ENCODE data around the gene SFT2D2. TPM values are rescaled to one million over a fixed set of nuclear protein-coding genes. Genes with fewer than 3 reads are reported as not detected.

The SFT2D2 gene
- polyA plus RNA-seq, 1 donor (not counting 4 experiments of a cell fraction or from before 2014, with no cell fraction given), result 27.6 TPM

GRCh38 chr1:168190403-168190802 is 35.4 kb upstream of the SFT2D2 start:
- H3K9me1 ChIP-seq (ENCODE audit: control insufficient read depth, extremely low read depth, insufficient read depth, low read length), result no peaks in the 10 kb centered on the region
- H2AFZ ChIP-seq (ENCODE audit: control insufficient read depth, low read length), result no peak overlapping the region
- no peak overlapping the region for H3K9ac ChIP-seq (ENCODE audit: control insufficient read depth, extremely low read depth, insufficient read depth, low read length)
- no peak overlapping the region for H3K27ac ChIP-seq (ENCODE audit: control insufficient read depth, insufficient read depth, low read length)
- dilution Hi-C loops (cut with MboI; ENCODE audit: extremely low pct_ligation_motif_present, low sequenced_read_pairs), result no loop called here
- no peaks in the 10 kb centered on the region for H3K27me3 ChIP-seq (ENCODE audit: control insufficient read depth, extremely low read depth, insufficient read depth, low read length)
- H4K20me1 ChIP-seq (ENCODE audit: control insufficient read depth, extremely low read depth, insufficient read depth, low read length), result no peaks in the 10 kb centered on the region
- H3K79me2 ChIP-seq (ENCODE audit: control insufficient read depth, insufficient read depth, low read length), result no peaks in the 10 kb centered on the region
- peaks cover 6 to 9% of the 10 kb centered on the region in 2 experiments for H3K36me3 ChIP-seq (ENCODE audit: control insufficient read depth in 2 of 2, extremely low read depth in 1 of 2, insufficient read depth in 2 of 2, low read length in 2 of 2)
- H3K4me3 ChIP-seq (ENCODE audit: control insufficient read depth in 2 of 3, extremely low read depth in 1 of 3, insufficient read depth in 2 of 3, low read depth in 1 of 3, low read length in 3 of 3), result no peak overlapping the region
- H3K4me2 ChIP-seq (ENCODE audit: control insufficient read depth, extremely low read depth, insufficient read depth, low read depth, low read length), result no peak overlapping the region
- no peaks in the 10 kb centered on the region for H3K4me1 ChIP-seq (ENCODE audit: control insufficient read depth, extremely low read depth, insufficient read depth, low read length)
- TF ChIP-seq CTCF (optimal IDR thresholded peaks at IDR 0.05 in 1 of 3, IDR thresholded peaks at IDR 0.05 in 1 of 3, conservative IDR thresholded peaks at IDR 0.05 in 1 of 3; ENCODE audit: extremely low read depth in 1 of 3, insufficient read depth in 2 of 3, low read length in 3 of 3) (no peak), EZH2 (IDR thresholded peaks at IDR 0.05; ENCODE audit: low read length) (no peak)
- no peaks in the 10 kb centered on the region for H3K9me3 ChIP-seq (ENCODE audit: control insufficient read depth, low read depth, low read length)
- FAIRE-seq (peak; percentile 20), DNase-seq (ENCODE audit: low read depth, low spot score) (no peak)

GRCh38 chr1:168195199-168196135 is 30.3 kb upstream of the SFT2D2 start:
- no peaks in the 10 kb centered on the region for H3K9me3 ChIP-seq (ENCODE audit: control insufficient read depth, low read depth, low read length)
- H3K27ac ChIP-seq (ENCODE audit: control insufficient read depth, insufficient read depth, low read length), result no peak overlapping the region
- dilution Hi-C loops (cut with MboI; ENCODE audit: extremely low pct_ligation_motif_present, low sequenced_read_pairs), result no loop called here
- H3K4me1 ChIP-seq (ENCODE audit: control insufficient read depth, extremely low read depth, insufficient read depth, low read length), result no peaks in the 10 kb centered on the region
- no peaks in the 10 kb centered on the region for H3K27me3 ChIP-seq (ENCODE audit: control insufficient read depth, extremely low read depth, insufficient read depth, low read length)
- no peak overlapping the region for H2AFZ ChIP-seq (ENCODE audit: control insufficient read depth, low read length)
- H3K36me3 ChIP-seq (ENCODE audit: control insufficient read depth in 2 of 2, extremely low read depth in 1 of 2, insufficient read depth in 2 of 2, low read length in 2 of 2), result peaks cover 6 to 11% of the 10 kb centered on the region in 2 experiments
- H3K9me1 ChIP-seq (ENCODE audit: control insufficient read depth, extremely low read depth, insufficient read depth, low read length), result no peaks in the 10 kb centered on the region
- DNase-seq (ENCODE audit: low read depth, low spot score), result no peak
- no peak overlapping the region for H3K4me3 ChIP-seq (ENCODE audit: control insufficient read depth in 2 of 3, extremely low read depth in 1 of 3, insufficient read depth in 2 of 3, low read depth in 1 of 3, low read length in 3 of 3)
- no peak for FAIRE-seq
- H3K79me2 ChIP-seq (ENCODE audit: control insufficient read depth, insufficient read depth, low read length), result no peaks in the 10 kb centered on the region
- H3K9ac ChIP-seq (ENCODE audit: control insufficient read depth, extremely low read depth, insufficient read depth, low read length), result no peak overlapping the region
- TF ChIP-seq EZH2 (IDR thresholded peaks at IDR 0.05; ENCODE audit: low read length) (no peak), CTCF (optimal IDR thresholded peaks at IDR 0.05 in 1 of 3, IDR thresholded peaks at IDR 0.05 in 1 of 3, conservative IDR thresholded peaks at IDR 0.05 in 1 of 3; ENCODE audit: extremely low read depth in 1 of 3, insufficient read depth in 2 of 3, low read length in 3 of 3) (no peak)
- H4K20me1 ChIP-seq (ENCODE audit: control insufficient read depth, extremely low read depth, insufficient read depth, low read length), result no peaks in the 10 kb centered on the region
- H3K4me2 ChIP-seq (ENCODE audit: control insufficient read depth, extremely low read depth, insufficient read depth, low read depth, low read length), result no peak overlapping the region

Data from keratinocyte (primary cell).